HUES64 (cell line): ENCODE results near the gene TTLL5.

Source experiments
- H3K27ac ChIP-seq: 2 replicates; pipeline ENCODE4 v1.7.0; 2013; ENCODE audit warnings: low read depth, low read length, inconsistent platforms
- H3K27me3 ChIP-seq: 2 replicates; pipeline ENCODE4 v1.6.1; 2013; ENCODE audit warnings: mild to moderate bottlenecking, low read length; ENCODE audit not compliant: insufficient read depth
- H3K36me3 ChIP-seq: 2 replicates; pipeline ENCODE4 v1.6.1; 2013; ENCODE audit warnings: mild to moderate bottlenecking, low read length; ENCODE audit not compliant: insufficient read depth
- H3K4me1 ChIP-seq: 2 replicates; pipeline ENCODE4 v1.6.1; 2013; ENCODE audit warnings: mild to moderate bottlenecking, low read length, moderate library complexity; ENCODE audit not compliant: insufficient read depth
- H3K4me3 ChIP-seq: 2 replicates; pipeline ENCODE4 v1.5.1; 2013; ENCODE audit warnings: mild to moderate bottlenecking, low read length, moderate library complexity
- H3K9ac ChIP-seq: 2 replicates; pipeline ENCODE4 v1.6.1; 2013; ENCODE audit warnings: mild to moderate bottlenecking, low read depth, low read length
- H3K9me3 ChIP-seq: 2 replicates; pipeline ENCODE4 v1.6.1; 2013; ENCODE audit warnings: low read depth, low read length; ENCODE audit not compliant: insufficient read depth
- WGBS: fragments of 150-250, 120-280 bp; methylation state at CpG from one replicate; pipeline ENCODE4 v1.1.7; 2013; ENCODE audit warnings: missing lambda C conversion rate; 5-methylcytosine and 5-hydroxymethylcytosine counted together

TTLL5 gene

DNA sequence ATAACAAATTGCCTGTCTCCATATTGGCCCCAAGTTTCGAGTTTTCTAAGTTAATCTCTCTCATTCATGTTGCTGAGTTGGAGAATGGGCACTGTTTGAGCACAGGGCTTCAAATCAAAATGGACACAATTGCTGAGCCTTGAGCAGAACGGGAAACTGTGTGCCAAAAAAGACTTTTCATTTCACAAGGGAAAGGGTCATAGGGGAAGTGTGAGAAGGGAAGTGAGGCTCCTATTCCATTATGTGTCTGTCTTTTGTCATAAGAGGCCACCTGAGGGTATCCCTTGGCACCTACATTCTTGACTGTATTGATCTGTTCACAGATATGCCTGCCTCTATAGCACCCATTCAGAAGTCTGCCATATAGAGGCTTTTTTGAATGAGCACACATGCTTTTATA is 59.1 kb downstream of the TTLL5 start:
- peaks cover 7% of the 10 kb centered on the region; the same call in 1 of the 2 replicates for H3K4me1 ChIP-seq
- H3K36me3 ChIP-seq: peaks cover 45% of the 10 kb centered on the region
- no peak overlapping the region for H3K27ac ChIP-seq
- no peaks in the 10 kb centered on the region for H3K27me3 ChIP-seq
- no peak overlapping the region for H3K9ac ChIP-seq
- no peaks in the 10 kb centered on the region for H3K9me3 ChIP-seq
- no peak overlapping the region for H3K4me3 ChIP-seq
- WGBS: 87% methylated on average over 2 of the region's 2 CpGs

DNA sequence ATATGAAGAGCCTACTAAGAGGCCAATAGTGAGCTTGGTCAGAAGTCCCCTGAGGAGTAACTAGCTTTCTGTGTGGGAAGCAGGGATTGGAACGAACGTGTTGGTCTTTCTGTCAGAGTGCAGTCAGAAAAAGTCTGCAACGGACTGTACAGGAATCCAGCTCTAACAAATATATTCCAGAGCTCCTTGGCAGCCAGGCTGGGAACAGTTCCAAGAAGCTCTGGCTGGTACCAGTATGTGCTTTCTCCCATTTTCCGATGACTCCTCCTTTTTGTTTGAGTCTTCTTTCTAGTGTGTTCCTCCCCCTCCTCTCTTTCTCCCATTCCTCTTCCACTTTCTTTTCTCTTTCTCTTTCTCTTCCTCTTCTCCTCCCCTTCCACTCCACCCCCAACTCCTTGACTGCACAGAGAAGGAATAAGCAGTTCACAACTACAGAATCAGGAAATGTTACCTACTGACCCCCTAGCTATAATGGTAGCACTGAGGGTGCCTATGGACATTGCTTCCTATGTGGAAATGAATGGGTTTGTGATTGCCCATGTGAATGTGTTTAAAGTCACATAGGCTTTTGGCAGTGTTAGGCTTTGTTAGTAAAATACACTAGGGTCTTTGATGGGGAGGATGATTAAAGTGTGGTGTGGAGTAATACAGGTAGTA is 59.9 kb downstream of the TTLL5 start:
- WGBS: 96% methylated on average over 4 of the region's 4 CpGs
- H3K4me1 ChIP-seq: no peaks in the 10 kb centered on the region; the same call in 1 of the 2 replicates
- no peak overlapping the region for H3K9ac ChIP-seq
- no peak overlapping the region for H3K4me3 ChIP-seq
- no peak overlapping the region for H3K27ac ChIP-seq
- no peaks in the 10 kb centered on the region for H3K9me3 ChIP-seq
- H3K27me3 ChIP-seq: no peaks in the 10 kb centered on the region
- peaks cover 47% of the 10 kb centered on the region for H3K36me3 ChIP-seq

DNA sequence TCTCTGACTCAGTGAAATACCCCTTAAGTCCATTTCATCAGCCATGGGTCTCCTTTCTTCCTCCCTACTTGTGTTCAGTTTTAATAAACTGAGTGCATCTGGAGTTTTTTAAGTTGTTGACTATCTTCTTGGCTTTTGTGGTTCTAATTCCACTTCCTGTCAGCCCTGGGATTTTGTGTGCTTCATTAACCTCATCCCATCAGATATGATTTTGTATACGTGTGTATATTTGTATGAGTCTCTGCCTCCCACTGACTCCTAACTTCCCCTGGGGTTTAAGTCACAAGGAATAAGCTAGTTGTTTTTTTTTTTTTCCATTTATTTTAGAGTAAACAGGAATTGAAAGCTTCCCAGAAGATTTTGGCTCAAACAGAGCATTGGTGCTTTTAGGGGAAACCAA is 62.7 kb downstream of the TTLL5 start:
- H3K9me3 ChIP-seq: peaks cover 15% of the 10 kb centered on the region; the same call in 1 of the 2 replicates
- no CpG with 5 or more reads among the region's 1 CpG for WGBS
- H3K4me1 ChIP-seq: no peaks in the 10 kb centered on the region
- H3K27me3 ChIP-seq: no peaks in the 10 kb centered on the region
- H3K27ac ChIP-seq: no peak overlapping the region
- no peak overlapping the region for H3K9ac ChIP-seq
- H3K36me3 ChIP-seq: peaks cover 51% of the 10 kb centered on the region
- no peak overlapping the region for H3K4me3 ChIP-seq

DNA sequence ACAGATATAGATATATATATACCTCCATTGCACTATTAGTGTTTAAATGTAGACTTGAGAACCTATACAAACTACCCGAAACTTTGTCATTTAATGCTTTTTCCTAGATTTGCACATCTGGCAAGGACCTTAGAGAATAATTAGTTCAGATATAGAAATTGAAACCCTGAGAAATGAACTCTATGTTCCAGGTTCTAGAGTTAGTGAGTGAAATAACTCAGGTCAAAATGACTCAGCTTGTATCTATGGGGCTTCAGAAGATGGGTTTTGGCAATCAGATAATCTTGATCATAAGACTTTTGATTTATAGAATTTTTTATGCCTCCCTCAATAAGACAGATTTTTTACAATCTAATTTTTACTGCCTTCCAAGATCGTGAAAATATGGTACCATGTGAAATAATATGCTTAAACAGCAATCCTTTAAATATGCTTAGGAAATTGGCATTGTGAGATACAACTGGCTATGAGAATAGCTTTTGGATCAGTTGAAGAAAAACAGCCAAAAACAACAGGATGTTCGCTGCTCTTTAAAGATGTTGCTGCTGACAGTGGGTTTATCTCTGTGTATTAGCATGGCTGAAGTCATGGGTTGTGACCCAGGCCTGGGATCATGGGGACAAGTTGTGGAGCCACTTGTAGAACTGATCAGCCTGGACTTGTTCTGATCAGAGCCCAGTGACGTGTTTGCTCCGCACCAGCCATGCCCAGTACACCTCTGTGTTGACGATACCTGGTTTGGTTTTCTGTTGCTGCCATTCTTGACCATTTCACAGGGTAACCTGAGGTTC is 63.6 kb downstream of the TTLL5 start:
- Histone ChIP-seq H3K4me1 (no peaks in the 10 kb centered on the region), H3K27me3 (no peaks in the 10 kb centered on the region), H3K9ac (no peak overlapping the region), H3K9me3 (peaks cover 15% of the 10 kb centered on the region; the same call in 1 of the 2 replicates), H3K4me3 (no peak overlapping the region), H3K27ac (no peak overlapping the region), H3K36me3 (peaks cover 46% of the 10 kb centered on the region)
- WGBS: 90% methylated on average over 5 of the region's 6 CpGs

DNA sequence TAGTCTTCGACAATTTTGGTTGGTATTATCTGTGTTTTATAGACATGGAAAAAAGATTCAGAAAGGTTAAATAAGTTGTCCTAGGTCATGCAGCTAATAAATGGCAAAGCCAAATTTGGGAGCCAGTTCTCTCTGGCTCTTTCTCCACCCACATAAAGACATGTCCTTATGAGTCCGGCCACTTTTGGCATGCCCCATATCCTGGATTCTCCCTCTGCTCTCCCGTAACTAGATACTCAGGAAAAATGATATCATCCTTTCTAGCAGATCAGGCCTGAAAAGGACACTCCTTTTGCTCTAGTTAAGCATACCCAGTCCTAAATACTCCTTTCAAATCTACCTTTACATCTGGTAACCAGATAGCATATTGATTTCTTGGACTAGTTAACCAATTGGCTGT is 64.4 kb downstream of the TTLL5 start:
- no peak overlapping the region for H3K9ac ChIP-seq
- WGBS: 97% methylated on average over 3 of the region's 3 CpGs
- no peaks in the 10 kb centered on the region for H3K27me3 ChIP-seq
- H3K9me3 ChIP-seq: peaks cover 15% of the 10 kb centered on the region; the same call in 1 of the 2 replicates
- no peaks in the 10 kb centered on the region for H3K4me1 ChIP-seq
- no peak overlapping the region for H3K4me3 ChIP-seq
- peaks cover 39% of the 10 kb centered on the region for H3K36me3 ChIP-seq
- no peak overlapping the region for H3K27ac ChIP-seq

GRCh38 chr14:75726321-75726720 is 65.3 kb downstream of the TTLL5 start:
- no peak overlapping the region for H3K4me3 ChIP-seq
- no peak overlapping the region for H3K27ac ChIP-seq
- 92% methylated on average over 1 of the region's 1 CpG for WGBS
- no peaks in the 10 kb centered on the region for H3K4me1 ChIP-seq
- peaks cover 35% of the 10 kb centered on the region for H3K36me3 ChIP-seq
- no peak overlapping the region for H3K9ac ChIP-seq
- H3K9me3 ChIP-seq: peaks cover 15% of the 10 kb centered on the region; the same call in 1 of the 2 replicates
- H3K27me3 ChIP-seq: no peaks in the 10 kb centered on the region

GRCh38 chr14:75727124-75727523 is 66.1 kb downstream of the TTLL5 start:
- no CpG with 5 or more reads among the region's 3 CpGs for WGBS

GRCh38 chr14:75732888-75733287 is 71.8 kb downstream of the TTLL5 start:
- Histone ChIP-seq H3K4me1 (no peaks in the 10 kb centered on the region; the same call in 1 of the 2 replicates), H3K9ac (no peak overlapping the region), H3K4me3 (no peak overlapping the region), H3K9me3 (no peaks in the 10 kb centered on the region), H3K27me3 (no peaks in the 10 kb centered on the region), H3K36me3 (peaks cover 44% of the 10 kb centered on the region), H3K27ac (no peak overlapping the region)
- WGBS: 93% methylated on average over 3 of the region's 3 CpGs

More at GRCh38 chr14:75727124-75727523, 66.1 kb downstream of the TTLL5 start:
- no peaks in the 10 kb centered on the region for H3K27me3 ChIP-seq
- no peak overlapping the region for H3K27ac ChIP-seq
- H3K36me3 ChIP-seq: peaks cover 28% of the 10 kb centered on the region
- peaks cover 15% of the 10 kb centered on the region; the same call in 1 of the 2 replicates for H3K9me3 ChIP-seq
- no peaks in the 10 kb centered on the region for H3K4me1 ChIP-seq
- H3K4me3 ChIP-seq: no peak overlapping the region
- no peak overlapping the region for H3K9ac ChIP-seq

DNA sequence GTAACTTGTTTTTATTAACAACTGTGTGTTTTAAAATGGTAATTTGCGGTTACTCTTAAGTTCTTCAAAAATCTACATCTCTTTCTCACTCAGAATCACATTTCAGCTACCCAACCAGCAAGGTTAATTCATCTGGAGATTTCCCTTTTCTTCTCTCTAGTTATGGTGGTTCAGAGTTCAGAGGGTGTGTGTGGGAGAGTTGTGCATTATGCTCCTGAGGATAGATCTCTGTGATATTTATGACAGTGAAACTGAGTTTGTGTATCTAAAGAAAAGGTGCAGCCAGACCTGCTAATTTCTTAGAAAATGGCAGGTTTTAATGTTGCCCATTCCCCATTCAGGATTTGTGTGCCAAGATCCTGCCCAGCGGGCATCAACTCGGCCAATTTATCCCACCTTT is 73.8 kb downstream of the TTLL5 start:
- Histone ChIP-seq H3K9ac (no peak overlapping the region), H3K4me1 (no peaks in the 10 kb centered on the region; the same call in 1 of the 2 replicates), H3K27me3 (no peaks in the 10 kb centered on the region), H3K9me3 (no peaks in the 10 kb centered on the region), H3K4me3 (no peak overlapping the region), H3K27ac (no peak overlapping the region), H3K36me3 (peaks cover 48% of the 10 kb centered on the region)
- 93% methylated on average over 2 of the region's 3 CpGs for WGBS

- H3K27me3 ChIP-seq: no peaks in the 10 kb centered on the region
- H3K4me3 ChIP-seq: no peak overlapping the region
- no peak overlapping the region for H3K27ac ChIP-seq
- no peak overlapping the region for H3K9ac ChIP-seq
- H3K9me3 ChIP-seq: no peaks in the 10 kb centered on the region
- peaks cover 48% of the 10 kb centered on the region for H3K36me3 ChIP-seq
- no peaks in the 10 kb centered on the region; the same call in 1 of the 2 replicates for H3K4me1 ChIP-seq
These were observed 75.9 kb downstream of the TTLL5 start for GRCh38 chr14:75736845-75737485.

DNA sequence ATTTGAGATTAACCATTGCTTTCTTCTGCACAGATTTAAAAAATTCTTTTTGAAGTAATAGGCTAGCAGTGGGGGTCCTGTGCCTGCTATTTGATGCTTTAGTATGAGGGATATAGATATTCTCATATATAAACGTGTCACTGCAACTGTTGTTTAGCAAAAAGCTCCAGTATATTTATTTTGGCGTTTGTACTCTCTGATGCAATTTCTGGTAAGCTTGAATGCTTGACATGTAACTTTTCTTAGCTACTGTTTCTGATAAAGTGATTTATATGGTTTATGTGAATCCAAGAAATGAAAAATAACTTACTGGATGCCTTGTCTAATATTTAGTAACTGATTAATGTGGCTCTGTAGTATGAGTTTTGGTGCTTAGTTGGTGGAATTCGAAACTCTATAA is 77.1 kb downstream of the TTLL5 start:
- H3K4me1 ChIP-seq: no peaks in the 10 kb centered on the region; the same call in 1 of the 2 replicates
- no peak overlapping the region for H3K4me3 ChIP-seq
- no peaks in the 10 kb centered on the region for H3K9me3 ChIP-seq
- no peak overlapping the region for H3K9ac ChIP-seq
- no peaks in the 10 kb centered on the region for H3K27me3 ChIP-seq
- WGBS: 93% methylated on average over 2 of the region's 3 CpGs
- H3K36me3 ChIP-seq: peaks cover 48% of the 10 kb centered on the region
- no peak overlapping the region for H3K27ac ChIP-seq
